ENCODE results near the gene CTDSP1. TPM values are rescaled to one million over a fixed set of nuclear protein-coding genes. Genes with fewer than 3 reads are reported as not detected.

Gene CTDSP1
- polyA plus RNA-seq, 1 donor from 2014 or later, result 0.97 TPM

DNA sequence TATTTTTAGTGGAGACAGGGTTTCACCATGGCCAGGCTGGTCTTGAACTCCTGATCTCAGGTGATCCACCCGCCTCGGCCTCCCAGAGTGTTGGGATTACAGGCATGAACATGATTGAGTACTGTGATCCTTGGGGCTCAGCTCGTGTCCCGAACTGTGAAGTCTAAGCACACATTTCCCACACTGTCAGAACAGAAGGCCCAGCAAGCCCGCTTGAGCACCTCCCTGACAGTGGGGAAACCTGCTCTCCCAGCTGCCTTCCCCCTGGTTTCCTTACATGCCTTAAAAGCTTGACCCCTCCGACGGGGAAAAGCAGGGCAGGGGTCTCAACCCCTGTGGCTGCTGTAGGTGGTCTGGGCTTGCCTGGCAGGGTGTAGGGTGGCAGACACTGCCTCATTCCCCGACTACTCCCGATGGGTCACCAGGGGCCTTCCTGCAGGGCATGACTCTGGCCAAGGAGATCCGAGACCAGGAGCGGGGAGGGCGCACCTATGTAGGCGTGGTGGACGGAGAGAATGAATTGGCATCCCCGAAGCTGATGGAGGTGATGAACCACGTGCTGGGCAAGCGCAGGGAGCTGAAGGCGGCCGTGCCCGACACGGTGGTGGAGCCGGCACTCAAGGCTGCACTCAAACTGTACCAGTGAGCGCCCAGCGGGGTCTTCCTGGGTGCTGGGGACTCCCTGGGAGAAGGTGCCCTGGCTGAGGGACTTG lies 29.3 kb downstream of the CTDSP1 start:
- Histone ChIP-seq H3K36me3 (ENCODE audit: insufficient read depth, low read length) (no peaks in the 10 kb centered on the region), H3K9ac (ENCODE audit: low read length) (no peak overlapping the region), H3K9me2 (ENCODE audit: insufficient read depth, low read length) (no peaks in the 10 kb centered on the region), H4K20me1 (ENCODE audit: insufficient read depth) (no peaks in the 10 kb centered on the region), H3K27me3 (ENCODE audit: insufficient read depth, low read depth, low read length) (no peaks in the 10 kb centered on the region), H3K79me2 (replicated peaks; ENCODE audit: insufficient read depth, low read length) (no peaks in the 10 kb centered on the region), H3K4me3 (ENCODE audit: low read length) (no peak overlapping the region), H2AFZ (ENCODE audit: low read depth, low read length) (no peak overlapping the region), H3F3A (ENCODE audit: insufficient read depth, low read length, poor library complexity, severe bottlenecking) (no peaks in the 10 kb centered on the region), H3K4me2 (ENCODE audit: low read length) (no peak overlapping the region), H3K27ac (ENCODE audit: low read length) (no peak overlapping the region), H3K9me3 (ENCODE audit: low read length) (no peaks in the 10 kb centered on the region)
- no peak for TF ChIP-seq EZH2 (IDR thresholded peaks at IDR 0.05; ENCODE audit: borderline replicate concordance, insufficient read depth, low read length, poor library complexity, severe bottlenecking)
- TF ChIP-seq TAF1 (IDR thresholded peaks at IDR 0.05; ENCODE audit: low read depth), result no peak
- TF ChIP-seq, protein P1, sequence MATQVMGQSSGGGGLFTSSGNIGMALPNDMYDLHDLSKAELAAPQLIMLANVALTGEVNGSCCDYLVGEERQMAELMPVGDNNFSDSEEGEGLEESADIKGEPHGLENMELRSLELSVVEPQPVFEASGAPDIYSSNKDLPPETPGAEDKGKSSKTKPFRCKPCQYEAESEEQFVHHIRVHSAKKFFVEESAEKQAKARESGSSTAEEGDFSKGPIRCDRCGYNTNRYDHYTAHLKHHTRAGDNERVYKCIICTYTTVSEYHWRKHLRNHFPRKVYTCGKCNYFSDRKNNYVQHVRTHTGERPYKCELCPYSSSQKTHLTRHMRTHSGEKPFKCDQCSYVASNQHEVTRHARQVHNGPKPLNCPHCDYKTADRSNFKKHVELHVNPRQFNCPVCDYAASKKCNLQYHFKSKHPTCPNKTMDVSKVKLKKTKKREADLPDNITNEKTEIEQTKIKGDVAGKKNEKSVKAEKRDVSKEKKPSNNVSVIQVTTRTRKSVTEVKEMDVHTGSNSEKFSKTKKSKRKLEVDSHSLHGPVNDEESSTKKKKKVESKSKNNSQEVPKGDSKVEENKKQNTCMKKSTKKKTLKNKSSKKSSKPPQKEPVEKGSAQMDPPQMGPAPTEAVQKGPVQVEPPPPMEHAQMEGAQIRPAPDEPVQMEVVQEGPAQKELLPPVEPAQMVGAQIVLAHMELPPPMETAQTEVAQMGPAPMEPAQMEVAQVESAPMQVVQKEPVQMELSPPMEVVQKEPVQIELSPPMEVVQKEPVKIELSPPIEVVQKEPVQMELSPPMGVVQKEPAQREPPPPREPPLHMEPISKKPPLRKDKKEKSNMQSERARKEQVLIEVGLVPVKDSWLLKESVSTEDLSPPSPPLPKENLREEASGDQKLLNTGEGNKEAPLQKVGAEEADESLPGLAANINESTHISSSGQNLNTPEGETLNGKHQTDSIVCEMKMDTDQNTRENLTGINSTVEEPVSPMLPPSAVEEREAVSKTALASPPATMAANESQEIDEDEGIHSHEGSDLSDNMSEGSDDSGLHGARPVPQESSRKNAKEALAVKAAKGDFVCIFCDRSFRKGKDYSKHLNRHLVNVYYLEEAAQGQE (IDR thresholded peaks at IDR 0.05; ENCODE audit: borderline replicate concordance), result no peak
- no peak for TF ChIP-seq RAD21 (conservative IDR thresholded peaks at IDR 0.05)
- no peak for TF ChIP-seq EP300 (conservative IDR thresholded peaks at IDR 0.05; ENCODE audit: poor library complexity, severe bottlenecking)
- no peak for TF ChIP-seq MXI1 (conservative IDR thresholded peaks at IDR 0.05; ENCODE audit: poor library complexity, severe bottlenecking)
- TF ChIP-seq, protein P2, sequence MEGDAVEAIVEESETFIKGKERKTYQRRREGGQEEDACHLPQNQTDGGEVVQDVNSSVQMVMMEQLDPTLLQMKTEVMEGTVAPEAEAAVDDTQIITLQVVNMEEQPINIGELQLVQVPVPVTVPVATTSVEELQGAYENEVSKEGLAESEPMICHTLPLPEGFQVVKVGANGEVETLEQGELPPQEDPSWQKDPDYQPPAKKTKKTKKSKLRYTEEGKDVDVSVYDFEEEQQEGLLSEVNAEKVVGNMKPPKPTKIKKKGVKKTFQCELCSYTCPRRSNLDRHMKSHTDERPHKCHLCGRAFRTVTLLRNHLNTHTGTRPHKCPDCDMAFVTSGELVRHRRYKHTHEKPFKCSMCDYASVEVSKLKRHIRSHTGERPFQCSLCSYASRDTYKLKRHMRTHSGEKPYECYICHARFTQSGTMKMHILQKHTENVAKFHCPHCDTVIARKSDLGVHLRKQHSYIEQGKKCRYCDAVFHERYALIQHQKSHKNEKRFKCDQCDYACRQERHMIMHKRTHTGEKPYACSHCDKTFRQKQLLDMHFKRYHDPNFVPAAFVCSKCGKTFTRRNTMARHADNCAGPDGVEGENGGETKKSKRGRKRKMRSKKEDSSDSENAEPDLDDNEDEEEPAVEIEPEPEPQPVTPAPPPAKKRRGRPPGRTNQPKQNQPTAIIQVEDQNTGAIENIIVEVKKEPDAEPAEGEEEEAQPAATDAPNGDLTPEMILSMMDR (IDR thresholded peaks at IDR 0.05; ENCODE audit: poor library complexity, severe bottlenecking), result no peak
- no peak for TF ChIP-seq SMC3 (conservative IDR thresholded peaks at IDR 0.05; ENCODE audit: poor library complexity)
- no peak for TF ChIP-seq POLR2AphosphoS5 (IDR thresholded peaks at IDR 0.05)

GRCh38 chr2:218429911-218430692 lies 30.4 kb downstream of the CTDSP1 start:
- Histone ChIP-seq H3K79me2 (replicated peaks; ENCODE audit: insufficient read depth, low read length) (no peaks in the 10 kb centered on the region), H3K27me3 (ENCODE audit: insufficient read depth, low read depth, low read length) (no peaks in the 10 kb centered on the region), H3K27ac (ENCODE audit: low read length) (no peak overlapping the region), H3K36me3 (ENCODE audit: insufficient read depth, low read length) (no peaks in the 10 kb centered on the region), H3K9me2 (ENCODE audit: insufficient read depth, low read length) (no peaks in the 10 kb centered on the region), H3F3A (ENCODE audit: insufficient read depth, low read length, poor library complexity, severe bottlenecking) (no peaks in the 10 kb centered on the region), H2AFZ (ENCODE audit: low read depth, low read length) (no peak overlapping the region), H3K9me3 (ENCODE audit: low read length) (no peaks in the 10 kb centered on the region), H4K20me1 (ENCODE audit: insufficient read depth) (no peaks in the 10 kb centered on the region), H3K9ac (ENCODE audit: low read length) (no peak overlapping the region), H3K4me2 (ENCODE audit: low read length) (no peak overlapping the region), H3K4me3 (ENCODE audit: low read length) (no peak overlapping the region)
- TF ChIP-seq SMC3 (conservative IDR thresholded peaks at IDR 0.05; ENCODE audit: poor library complexity), result no peak
